Heart right ventricle (tissue), 16 donors: ENCODE results near the gene HCN2. TPM values are rescaled to one million over a fixed set of nuclear protein-coding genes. Genes with fewer than 3 reads are reported as not detected.

ENCODE experiments used
- ATAC-seq, 8 donors: fragments of 200-7000 bp; cut with Tn5 transposase; one replicate each; pipeline ENCODE4 v1.9.1; 2020; ENCODE audit warnings: mild to moderate bottlenecking in 8 of 8, moderate library complexity in 8 of 8, moderate number of reproducible peaks in 1 of 8
- DNase-seq, 2 donors: peaks; one replicate each; pipeline ENCODE4 v3.0.0-alpha.2; 2020
- H3K27ac ChIP-seq, 10 donors: fragments of 200-600 bp; sonication (generic) in 2 of 10; one replicate each; pipeline versions ENCODE4 v1.5.0 to v1.8.0; 2020 to 2022; ENCODE audit warnings: mild to moderate bottlenecking in 3 of 10
- H3K27me3 ChIP-seq, 7 donors: fragments of 200-600 bp; one replicate each; pipeline ENCODE4 v1.8.0; 2021 to 2022; ENCODE audit warnings: mild to moderate bottlenecking in 2 of 7
- H3K36me3 ChIP-seq, 9 donors: fragments of 200-600 bp; sonication (generic) in 1 of 9; one replicate each; pipeline versions ENCODE4 v1.5.0 to v1.8.0; 2020 to 2022; ENCODE audit warnings: mild to moderate bottlenecking in 2 of 9
- H3K4me1 ChIP-seq, 9 donors: fragments of 200-600 bp; sonication (generic) in 1 of 9; one replicate each; pipeline versions ENCODE4 v1.5.0 to v1.8.0; 2020 to 2022; ENCODE audit warnings: mild to moderate bottlenecking in 4 of 9
- H3K4me3 ChIP-seq, 10 donors: fragments of 200-600 bp; sonication (generic) in 2 of 10; one replicate each; pipeline versions ENCODE4 v1.5.0 to v1.8.0; 2020 to 2022; ENCODE audit warnings: mild to moderate bottlenecking in 7 of 10, moderate library complexity in 2 of 10
- H3K9me3 ChIP-seq, 11 donors: fragments of 200-600 bp in 10 of 11; sonication (generic) in 2 of 11; one replicate each; pipeline versions ENCODE4 v1.5.0 to v1.8.0; 2013 to 2022; ENCODE audit warnings: mild to moderate bottlenecking in 2 of 11, control low read depth in 1 of 11, moderate library complexity in 1 of 11
- WGBS, 2 donors: extraction: QIAGEN DNeasy Blood & Tissue Kit; methylation state at CpG; one replicate each; pipeline ENCODE4 v1.1.7; 2013; ENCODE audit warnings: inconsistent platforms in 1 of 2; 5-methylcytosine and 5-hydroxymethylcytosine counted together
- intact Hi-C, 10 donors: fragments of 100-400 bp; cut with DNase I; formaldehyde crosslinking; loops; one replicate each; pipeline versions ENCODE4 v1.11.1 to v1.14.2; 2022
- polyA plus RNA-seq, 2 donors: library from polyadenylated mRNA; stranded (reverse); fragments of 200-250 nt; gene quantifications; one replicate each; pipeline ENCODE4 v1.2.3, GENCODE V29; 2013
- total RNA-seq, 10 donors: library from RNA; stranded (reverse); fragmentation: NEBNext Ultra II Directional in 3 of 10; extraction: Animal tissue kit (Norgen Biotek cat#: 25700) in 3 of 10; gene quantifications; one replicate each; pipeline versions ENCODE4 v1.2.1 to v1.2.4, GENCODE V29; 2021 to 2023
- TF ChIP-seq, protein P1 (sequence below), 9 donors: fragments of 200-600 bp; sonication (generic) in 2 of 9; IDR thresholded peaks; one replicate each; pipeline versions ENCODE4 v1.5.0 to v1.8.0; 2021 to 2022; ENCODE audit warnings: antibody characterized with exemption in 9 of 9, mild to moderate bottlenecking in 5 of 9, moderate library complexity in 1 of 9
- donor health status: Arrhythmogenic right ventricular cardiomyopathy.
- donor health status: ischemic (EF 13 %, LVEDD 7.1; RV severe dilation, severe dysfunction).
- donor health status: healthy with polysubstance abuse.
- donor health status: DM: no; HTN: yes; CAD: no.
- donor health status: DM: no; HTN: no; CAD: no.
- donor health status: ischemic (EF 25% LVEDD 6.9; RV normal size, moderate dysfunction).
- donor health status: ischemic (EF 25% LVEDD 5.7; RV mildly dilated, moderate dysfunction).
- donor health status: healthy.
- donor health status: DM: yes; HTN: yes; CAD: no.
- donor health status: Ischemic cardiomyopathy.
- donor health status: ischemic (EF 35%, LVEDD 5.7; RV mildly dilated, moderate dysfunction).
- donor health status: nonischemic (EF 11% LVEDD 7.7; RV severe dilation, severe dysfunction).
- donor health status: DM: yes; HTN: yes; CAD: no.
- donor health status: PGD.
- donor health status: ischemic (EF 29% LVEDD 5.4; RV normal size, mild dysfunction).
- donor health status: nonischemic (EF 23%, LVEDD 6.1; RV moderate dilation, normal function).

Gene HCN2
- total and polyA plus RNA-seq, 12 donors: 0.90 to 10.7 (median 4.8) TPM

DNA sequence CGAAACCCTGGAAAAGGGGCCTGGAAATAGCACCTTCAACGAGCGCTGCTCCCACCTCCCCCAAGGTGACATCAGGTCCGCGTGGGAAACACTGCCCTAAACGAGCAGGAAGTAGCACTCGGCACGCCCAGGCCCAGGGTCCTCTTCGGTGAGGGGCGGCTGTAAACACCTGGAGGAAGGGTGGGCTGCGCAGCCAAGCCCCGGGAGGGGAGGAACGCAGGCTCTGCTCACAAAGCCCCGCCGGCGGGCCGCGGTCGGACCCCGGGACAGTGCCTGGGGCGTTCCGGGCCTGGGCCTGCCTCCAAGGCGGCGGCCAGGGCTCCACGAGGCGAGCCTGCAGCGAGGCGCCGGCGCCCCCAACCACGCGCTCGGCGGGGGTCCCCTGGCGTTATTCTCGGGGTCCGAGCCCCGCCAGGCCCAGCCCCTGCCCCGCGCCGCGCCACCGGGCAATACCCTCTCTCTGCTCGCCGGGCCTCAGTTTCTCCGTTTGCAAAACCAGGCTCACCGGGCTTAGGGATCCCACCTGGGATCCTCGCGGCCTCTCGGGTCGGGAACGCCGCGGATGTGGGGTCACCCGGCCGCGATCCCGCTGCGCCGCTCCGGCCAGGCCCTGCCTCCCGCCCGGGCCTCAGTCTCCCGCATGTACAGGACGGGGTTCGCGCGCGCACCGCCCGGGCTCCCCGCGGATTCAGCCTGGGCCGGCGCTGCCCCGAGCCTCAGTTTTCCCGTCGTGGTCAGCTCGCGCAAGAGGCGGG is 72.7 kb downstream of the HCN2 start:
- intact Hi-C loops: loop anchor here in 1 of 10 donors (2.0 kb wide), 1 partner anchor 18 kb away; no protein-coding TSS in a partner anchor
- DNase-seq (no peak), ATAC-seq (peak in 3 of 8 donors; percentile 0 to 7 (median 3))
- Histone ChIP-seq H3K27ac (peak overlapping the region; percentile 42 to 97 (median 90)), H3K27me3 (no peaks in the 10 kb centered on the region), H3K4me1 (peaks cover 39 to 69% (median 64%) of the 10 kb centered on the region in 9 donors), H3K4me3 (peak overlapping the region; percentile 87 to 100 (median 97)), H3K36me3 (peaks cover 0 to 17% (median 0%) of the 10 kb centered on the region in 9 donors), H3K9me3 (no peaks in the 10 kb centered on the region)
- WGBS, 2 donors: 1% methylated on average over 60 to 81 of the region's 81 CpGs
- TF ChIP-seq, protein P1, sequence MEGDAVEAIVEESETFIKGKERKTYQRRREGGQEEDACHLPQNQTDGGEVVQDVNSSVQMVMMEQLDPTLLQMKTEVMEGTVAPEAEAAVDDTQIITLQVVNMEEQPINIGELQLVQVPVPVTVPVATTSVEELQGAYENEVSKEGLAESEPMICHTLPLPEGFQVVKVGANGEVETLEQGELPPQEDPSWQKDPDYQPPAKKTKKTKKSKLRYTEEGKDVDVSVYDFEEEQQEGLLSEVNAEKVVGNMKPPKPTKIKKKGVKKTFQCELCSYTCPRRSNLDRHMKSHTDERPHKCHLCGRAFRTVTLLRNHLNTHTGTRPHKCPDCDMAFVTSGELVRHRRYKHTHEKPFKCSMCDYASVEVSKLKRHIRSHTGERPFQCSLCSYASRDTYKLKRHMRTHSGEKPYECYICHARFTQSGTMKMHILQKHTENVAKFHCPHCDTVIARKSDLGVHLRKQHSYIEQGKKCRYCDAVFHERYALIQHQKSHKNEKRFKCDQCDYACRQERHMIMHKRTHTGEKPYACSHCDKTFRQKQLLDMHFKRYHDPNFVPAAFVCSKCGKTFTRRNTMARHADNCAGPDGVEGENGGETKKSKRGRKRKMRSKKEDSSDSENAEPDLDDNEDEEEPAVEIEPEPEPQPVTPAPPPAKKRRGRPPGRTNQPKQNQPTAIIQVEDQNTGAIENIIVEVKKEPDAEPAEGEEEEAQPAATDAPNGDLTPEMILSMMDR (IDR thresholded peaks at IDR 0.05): no peak

DNA sequence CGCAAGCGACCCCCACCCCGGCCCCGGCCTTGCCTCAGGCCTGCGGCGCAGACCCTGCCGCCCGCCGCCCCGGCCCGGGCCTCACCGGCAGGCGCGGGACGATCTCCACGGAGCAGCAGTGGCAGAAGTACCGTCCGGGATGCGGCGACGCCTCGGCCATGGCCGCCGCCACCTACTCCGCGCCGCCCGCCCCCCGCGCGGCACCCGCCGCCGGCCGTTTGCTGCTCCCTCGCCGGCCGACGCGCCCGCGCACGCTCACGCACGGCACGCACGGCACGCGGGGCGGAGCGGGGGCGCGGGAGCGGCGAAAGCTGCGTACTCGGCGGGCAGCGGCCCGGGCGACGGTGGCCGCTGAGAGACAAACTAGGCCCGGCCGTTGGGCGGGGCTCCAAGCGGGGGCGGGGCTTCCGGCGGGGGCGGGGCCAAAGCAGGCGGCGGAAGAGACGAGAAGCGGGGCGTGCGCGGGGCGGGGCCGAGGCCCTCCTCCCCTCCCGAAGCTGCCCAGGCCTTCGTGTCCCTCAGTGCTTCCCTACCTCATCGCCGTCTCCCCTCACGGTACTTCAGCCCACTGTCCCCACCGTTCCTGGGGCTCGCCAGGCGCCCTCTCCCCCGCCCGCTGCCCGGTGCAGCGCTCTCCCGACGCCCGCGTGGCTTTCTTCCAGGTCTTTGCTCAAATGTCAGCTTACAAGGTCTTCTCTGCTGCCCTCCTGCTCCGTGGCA is 73.4 kb downstream of the HCN2 start, which contains the start of gene RNF126:
Gene RNF126, minus strand, starts transcription at position 253 of the 720 bp plus-strand sequence. Its CDS starts 93 bp downstream, at position 160.
- peak; percentile 80 to 88 (median 86) for ATAC-seq
- TF ChIP-seq, protein P1 (IDR thresholded peaks at IDR 0.05): no peak
- peaks cover 0 to 9% (median 0%) of the 10 kb centered on the region in 9 donors for H3K36me3 ChIP-seq
- peaks cover 32 to 62% (median 56%) of the 10 kb centered on the region in 9 donors for H3K4me1 ChIP-seq
- no peaks in the 10 kb centered on the region for H3K9me3 ChIP-seq
- intact Hi-C loops: loop anchor here in 1 of 10 donors (2.0 kb wide), 1 partner anchor 18 kb away; no protein-coding TSS in a partner anchor
- WGBS, 2 donors: 0 to 1% methylated on average over 60 to 95 of the region's 97 CpGs
- H3K4me3 ChIP-seq: peak within 1 kb of the TSS; percentile 87 to 100 (median 97)
- peak within 1 kb of the TSS; percentile 61 to 97 (median 94) for H3K27ac ChIP-seq
- DNase-seq: peak; percentile 91 to 97
- H3K27me3 ChIP-seq: no peaks in the 10 kb centered on the region

DNA sequence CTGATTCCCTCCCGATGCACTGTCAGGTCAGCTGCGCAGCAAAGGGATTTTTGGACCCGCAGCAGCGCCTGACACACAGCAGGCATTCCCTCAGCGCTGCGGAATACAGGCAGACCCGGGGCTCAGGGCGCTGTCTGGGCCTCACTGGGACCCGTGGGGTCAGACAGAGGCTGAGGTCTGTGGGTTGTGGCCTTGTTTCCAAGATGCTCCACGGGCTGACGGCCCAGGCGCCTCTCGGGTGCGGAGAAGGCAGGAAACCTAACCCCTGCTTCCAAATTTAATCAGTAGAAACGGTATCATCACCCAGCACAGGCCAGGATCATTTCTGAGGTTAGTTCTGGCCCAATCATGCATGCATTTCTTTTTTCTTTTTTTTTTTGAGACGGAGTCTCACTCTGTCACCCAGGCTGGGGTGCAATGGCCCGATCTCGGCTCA is 74.0 kb downstream of the HCN2 start:
- DNase-seq (no peak), ATAC-seq (peak in 3 of 8 donors; percentile 1 to 23 (median 3))
- peak overlapping the region in 9 of 10 donors; percentile 40 to 100 (median 96) for H3K4me3 ChIP-seq
- H3K4me1 ChIP-seq: peaks cover 26 to 56% (median 51%) of the 10 kb centered on the region in 9 donors
- intact Hi-C loops: loop anchor here in 6 of 10 donors (1.0 to 2.0 kb wide), 5 partner anchors 17 to 71 kb away; no protein-coding TSS in a partner anchor
- peaks cover 0 to 4% (median 0%) of the 10 kb centered on the region in 9 donors for H3K36me3 ChIP-seq
- H3K27me3 ChIP-seq: no peaks in the 10 kb centered on the region
- 60 to 65% methylated on average over 18 of the region's 18 CpGs for WGBS, 2 donors
- no peaks in the 10 kb centered on the region for H3K9me3 ChIP-seq
- H3K27ac ChIP-seq: peak overlapping the region; percentile 61 to 97 (median 94)
- TF ChIP-seq, protein P1 (IDR thresholded peaks at IDR 0.05): no peak
